HepG2 (cell line): ENCODE measurements around the gene ARL17B. TPM values are rescaled to one million over a fixed set of nuclear protein-coding genes. Genes with fewer than 3 reads are reported as not detected.
"Not testable (repeated sequence)": the region's sequence is repeated elsewhere in the genome, so short reads cannot be mapped to it uniquely, and the experiment has no call there.

ENCODE experiments used
- ATAC-seq: fragments of 200-7000 bp; cut with Tn5 transposase; 3 replicates; pipeline ENCODE4 v1.9.1; 2020; ENCODE audit warnings: mild to moderate bottlenecking, moderate library complexity
- BruUV-seq: library from RNA; stranded (reverse); fragments of 400-500 nt; replicated peaks from 2 replicates; lab custom pipeline; 2021; lab: Mats Ljungman, UMichigan
- CTCF ChIA-PET: fragments of 300-600 bp; formaldehyde crosslinking; extraction: SDS; loops from one replicate; lab custom pipeline; 2021; ENCODE audit warnings: low total read pairs, inconsistent platforms, low intra/inter-chr PET ratio; lab: Yijun Ruan, JAX
- POLR2A ChIA-PET: fragments of 350-600 bp; sonication (Branson Sonifier 250); formaldehyde crosslinking; loops from one replicate; lab custom pipeline; 2020; ENCODE audit warnings: antibody characterized with exemption, inconsistent platforms; lab: Yijun Ruan, JAX
- DNase-seq: peaks from one replicate; pipeline ENCODE4 v3.0.0-alpha.2; 2015; ENCODE audit warnings: low spot score
- FAIRE-seq: peaks from 3 replicates; lab custom pipeline; 2011; peaks lifted over from hg19 to GRCh38; lab: Jason Lieb, UNC
- H2AFZ ChIP-seq: one replicate; pipeline ENCODE4 v1.6.1; 2011; ENCODE audit warnings: low read length, inconsistent platforms
- H3K27ac ChIP-seq: fragments of 300-600 bp; 3 replicates; pipeline ENCODE4 v1.8.0; 2011; ENCODE audit warnings: mixed run types, mild to moderate bottlenecking, mixed read lengths, low read length, inconsistent platforms; ENCODE audit not compliant: insufficient read depth; ENCODE audit errors: extremely low read length
- H3K27me3 ChIP-seq, 2 experiments: fragments of 200-600 bp in 1 of 2; 2 replicates in 1 of 2; 3 replicates in 1 of 2; pipeline versions ENCODE4 v1.6.0 to v1.8.0; 2011; ENCODE audit warnings: low read length in 2 of 2, mild to moderate bottlenecking in 2 of 2, moderate library complexity in 2 of 2, inconsistent platforms in 1 of 2; ENCODE audit not compliant: insufficient read depth in 2 of 2, control insufficient read depth in 1 of 2
- H3K36me3 ChIP-seq, 2 experiments: fragments of 200-600 bp in 1 of 2; replicated peaks in 1 of 2; 2 replicates in 1 of 2; 3 replicates in 1 of 2; pipeline versions ENCODE4 v1.5.1 to v1.8.0; 2011; ENCODE audit warnings: low read length in 2 of 2, inconsistent platforms in 1 of 2; ENCODE audit not compliant: insufficient read depth in 2 of 2, control insufficient read depth in 1 of 2
- H3K4me1 ChIP-seq: 2 replicates; pipeline ENCODE4 v1.5.1; 2012; ENCODE audit warnings: low read length, inconsistent platforms; ENCODE audit not compliant: insufficient read depth
- H3K4me2 ChIP-seq: 2 replicates; pipeline ENCODE4 v1.6.0; 2011; ENCODE audit warnings: low read depth, low read length, inconsistent platforms
- H3K4me3 ChIP-seq, 3 experiments: fragments of 200-600 bp in 1 of 3; sonication (generic), shearing (Covaris generic) in 1 of 3; replicated peaks in 1 of 3; 2 replicates each; pipeline ENCODE4 v1.5.1; 2011 to 2016; ENCODE audit warnings: low read length in 3 of 3, inconsistent platforms in 2 of 3, low read depth in 2 of 3, mild to moderate bottlenecking in 2 of 3, control low read depth in 1 of 3, mixed read lengths in 1 of 3; ENCODE audit not compliant: insufficient read depth in 1 of 3
- H3K79me2 ChIP-seq: one replicate; pipeline ENCODE4 v1.6.1; 2011; ENCODE audit warnings: low read length, inconsistent platforms; ENCODE audit not compliant: insufficient read depth
- H3K9ac ChIP-seq: 2 replicates; pipeline ENCODE4 v1.6.0; 2011; ENCODE audit warnings: mild to moderate bottlenecking, low read depth, low read length, inconsistent platforms; ENCODE audit not compliant: insufficient read depth
- H3K9me3 ChIP-seq: 2 replicates; pipeline ENCODE4 v1.5.1; 2012; ENCODE audit warnings: mild to moderate bottlenecking, low read length
- H4K20me1 ChIP-seq: 2 replicates; pipeline ENCODE4 v1.6.0; 2011; ENCODE audit warnings: inconsistent platforms, mild to moderate bottlenecking, low read length, moderate library complexity; ENCODE audit not compliant: insufficient read depth
- WGBS: methylation state at CpG from one replicate; pipeline ENCODE4 v1.1.6; 2017; ENCODE audit warnings: low lambda C conversion rate; 5-methylcytosine and 5-hydroxymethylcytosine counted together
- in situ Hi-C: cut with HindIII; loops from 2 replicates; pipeline ENCODE4 v1.10.0; 2017; ENCODE audit warnings: low pct_unique_long_range_greater_than_20kb; ENCODE audit not compliant: extremely low pct_ligation_motif_present
- intact Hi-C: fragments of 100-400 bp; cut with micrococcal nuclease; formaldehyde crosslinking; loops from one replicate; pipeline ENCODE4 v1.10.0; 2022; ENCODE audit not compliant: unreplicated experiment
- polyA plus RNA-seq, 8 experiments: library from polyadenylated mRNA; depleted of rRNA in 3 of 8; stranded (reverse) in 7 of 8; unstranded in 1 of 8; fragments of >200 nt; fragmentation: Illumina TruSeq in 4 of 8; extraction: Trizol in 4 of 8; gene quantifications; 2 replicates each; pipeline versions ENCODE4 v1.2.1 to v1.2.3, GENCODE V29; 2011 to 2016; ENCODE audit warnings: low read depth in 4 of 8, missing spikeins in 1 of 8, mixed read lengths in 1 of 8; ENCODE audit not compliant: insufficient read depth in 1 of 8
- total RNA-seq, 5 experiments: library from RNA; depleted of rRNA; stranded (reverse); fragments of >200 nt; fragmentation: Illumina TruSeq; extraction: Trizol; gene quantifications; 2 replicates each; pipeline ENCODE4 v1.2.3, GENCODE V29; 2016; ENCODE audit warnings: low read depth in 1 of 5

Gene ARL17B
- total and polyA plus RNA-seq, 2 of the 13 experiments (the other 11 are each of a cell fraction or from before 2014, with no cell fraction given), result 14.2 to 25.8 TPM

DNA sequence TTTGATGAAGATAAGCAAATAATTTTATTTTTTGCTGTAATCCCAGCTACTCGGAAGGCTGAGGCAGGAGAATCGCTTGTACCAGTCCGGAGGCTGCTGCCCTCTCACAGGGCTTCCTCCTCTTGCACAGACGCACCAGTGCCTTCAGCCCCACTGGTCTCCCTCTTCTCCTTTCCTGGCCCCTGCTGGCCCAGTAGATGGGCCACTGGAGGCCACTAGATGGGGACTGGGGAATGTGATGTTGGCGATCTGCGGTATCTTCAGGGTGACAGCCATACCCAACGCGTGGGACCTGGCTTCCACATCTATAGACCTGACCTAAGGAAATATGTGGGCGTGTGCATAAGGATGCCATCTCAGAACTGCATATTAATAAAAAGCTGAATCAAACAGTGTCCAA lies 38.4 kb upstream of the ARL17B start:
- POLR2A ChIA-PET, ATAC-seq, H3K27me3 ChIP-seq, DNase-seq, intact Hi-C loops, H3K27ac ChIP-seq, H3K79me2 ChIP-seq, H3K9me3 ChIP-seq, H3K4me1 ChIP-seq, CTCF ChIA-PET, BruUV-seq, H2AFZ ChIP-seq, FAIRE-seq, H3K4me2 ChIP-seq, in situ Hi-C loops, H3K4me3 ChIP-seq, H3K36me3 ChIP-seq, H3K9ac ChIP-seq, H4K20me1 ChIP-seq: not testable (repeated sequence)
- 100% methylated on average over 2 of the region's 9 CpGs for WGBS

DNA sequence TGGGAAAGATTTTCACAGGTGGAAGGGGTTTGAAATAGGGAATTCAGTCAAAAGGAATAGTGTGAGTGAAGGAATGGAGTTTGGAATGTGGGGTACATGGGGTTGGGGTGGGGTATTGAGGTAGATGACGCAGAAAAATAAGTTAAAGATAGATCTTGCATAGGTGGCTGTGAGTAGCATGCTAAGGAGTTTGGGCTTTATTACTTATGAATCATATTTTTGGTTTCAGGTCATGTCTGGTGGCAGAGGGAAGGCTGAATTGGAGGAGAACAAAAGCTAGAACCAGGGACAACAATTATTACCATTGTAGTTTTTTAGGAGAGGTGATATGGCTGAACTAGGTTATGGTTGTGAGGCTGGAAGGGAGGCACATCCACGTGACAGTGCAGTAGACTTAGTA lies 34.7 kb upstream of the ARL17B start:
- H3K4me1 ChIP-seq, DNase-seq, CTCF ChIA-PET, in situ Hi-C loops, H2AFZ ChIP-seq, H3K36me3 ChIP-seq, ATAC-seq, H3K9me3 ChIP-seq, H3K4me2 ChIP-seq, BruUV-seq, H3K27ac ChIP-seq, H3K27me3 ChIP-seq, intact Hi-C loops, POLR2A ChIA-PET, FAIRE-seq, H4K20me1 ChIP-seq, H3K9ac ChIP-seq, H3K79me2 ChIP-seq, H3K4me3 ChIP-seq: not testable (repeated sequence)
- no CpG with 5 or more reads among the region's 2 CpGs for WGBS

DNA sequence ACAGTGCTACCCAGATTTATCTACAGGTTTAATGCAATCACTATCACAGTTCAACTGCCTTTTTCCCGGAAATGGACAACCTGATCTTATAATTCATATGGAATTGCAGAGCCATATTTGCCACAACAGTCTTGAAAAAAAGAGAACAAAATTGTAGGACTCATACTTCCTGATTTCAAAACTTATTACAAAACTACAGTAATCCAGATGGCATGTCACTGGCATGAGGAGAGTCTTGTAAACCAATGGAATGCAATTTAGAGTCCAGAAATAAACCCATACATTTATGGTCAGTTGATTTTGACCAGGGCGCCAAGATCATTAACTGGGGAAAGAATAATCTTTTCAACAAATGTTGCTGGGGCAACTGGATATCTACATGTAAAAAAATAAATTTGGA lies 32.1 kb upstream of the ARL17B start:
- POLR2A ChIA-PET, FAIRE-seq, H3K9me3 ChIP-seq, H3K79me2 ChIP-seq, H3K27ac ChIP-seq, H4K20me1 ChIP-seq, H3K36me3 ChIP-seq, CTCF ChIA-PET, intact Hi-C loops, H3K4me2 ChIP-seq, H2AFZ ChIP-seq, in situ Hi-C loops, H3K9ac ChIP-seq, H3K4me1 ChIP-seq, H3K27me3 ChIP-seq, ATAC-seq, DNase-seq, H3K4me3 ChIP-seq: not testable (repeated sequence)
- 100% methylated on average over 1 of the region's 2 CpGs for WGBS
- BruUV-seq, result TSS peak; percentile 47

DNA sequence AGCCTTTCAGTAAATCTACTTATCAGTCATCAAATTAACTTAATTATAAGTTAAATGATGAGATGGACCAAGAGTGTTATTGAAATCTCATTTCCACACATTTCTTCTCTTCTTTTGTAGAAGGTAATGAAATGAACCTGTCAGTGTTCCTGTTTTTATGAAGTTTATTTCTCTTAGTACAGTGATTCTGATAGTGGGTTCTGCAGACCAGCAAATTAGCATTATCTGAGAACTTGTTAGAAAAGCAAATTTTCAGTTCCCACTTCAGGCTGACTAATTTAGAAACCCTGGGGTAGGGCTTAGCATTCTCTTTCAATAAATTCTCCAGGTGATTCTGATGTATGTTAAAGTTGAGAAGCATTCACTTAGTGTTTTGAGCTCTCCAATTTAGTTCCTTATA lies 23.9 kb upstream of the ARL17B start:
- H3K27ac ChIP-seq, DNase-seq, intact Hi-C loops, H2AFZ ChIP-seq, CTCF ChIA-PET, FAIRE-seq, H3K9ac ChIP-seq, H4K20me1 ChIP-seq, H3K79me2 ChIP-seq, H3K4me2 ChIP-seq, POLR2A ChIA-PET, in situ Hi-C loops, H3K9me3 ChIP-seq, H3K4me1 ChIP-seq, BruUV-seq, H3K4me3 ChIP-seq, H3K36me3 ChIP-seq, H3K27me3 ChIP-seq, ATAC-seq: not testable (repeated sequence)
